GM18873 (cell line): Measurements from ENCODE around the gene TMEM151B.
A peak's percentile ranks its signal among the peaks of the same experiment; 100 is the strongest.

ENCODE experiments used
- ATAC-seq: cut with Tn5 transposase; IDR thresholded peaks from one replicate; pipeline ENCODE4 v1.9.1; 2021; ENCODE audit warnings: mild to moderate bottlenecking, moderate library complexity, moderate number of reproducible peaks; ENCODE audit not compliant: unreplicated experiment, low FRiP score

Gene TMEM151B

DNA sequence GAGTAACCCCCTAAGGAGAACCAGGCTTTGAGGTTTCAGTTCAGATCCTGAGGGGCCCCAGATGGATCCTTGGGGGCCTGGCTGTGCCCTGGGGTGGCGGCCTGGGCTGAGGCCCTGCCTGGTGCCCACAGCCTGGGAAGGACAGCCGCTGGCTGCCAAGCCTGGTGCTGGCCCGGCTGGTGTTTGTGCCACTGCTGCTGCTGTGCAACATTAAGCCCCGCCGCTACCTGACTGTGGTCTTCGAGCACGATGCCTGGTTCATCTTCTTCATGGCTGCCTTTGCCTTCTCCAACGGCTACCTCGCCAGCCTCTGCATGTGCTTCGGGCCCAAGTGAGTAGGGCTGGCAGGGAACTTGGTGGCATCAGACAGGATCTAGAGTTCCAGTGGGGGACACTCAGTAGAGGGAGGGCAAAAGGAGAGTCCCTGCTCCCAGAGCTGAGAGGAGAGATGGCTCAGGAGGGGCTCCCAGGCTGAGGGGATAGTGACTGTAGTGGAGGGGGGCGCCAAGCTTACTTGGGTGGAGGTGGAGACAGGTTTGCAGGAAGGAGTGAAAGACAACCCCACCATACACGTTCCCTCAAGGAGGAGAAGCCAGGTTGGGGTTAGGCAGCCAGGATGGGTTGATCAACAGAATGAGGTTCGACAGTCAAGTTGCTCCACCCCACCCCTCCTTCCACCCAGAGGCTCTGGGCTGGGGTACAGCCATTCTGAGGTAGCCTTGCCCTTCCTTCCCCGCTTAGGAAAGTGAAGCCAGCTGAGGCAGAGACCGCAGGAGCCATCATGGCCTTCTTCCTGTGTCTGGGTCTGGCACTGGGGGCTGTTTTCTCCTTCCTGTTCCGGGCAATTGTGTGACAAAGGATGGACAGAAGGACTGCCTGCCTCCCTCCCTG is 37.3 kb upstream of the TMEM151B start:
- ATAC-seq: no peak

DNA sequence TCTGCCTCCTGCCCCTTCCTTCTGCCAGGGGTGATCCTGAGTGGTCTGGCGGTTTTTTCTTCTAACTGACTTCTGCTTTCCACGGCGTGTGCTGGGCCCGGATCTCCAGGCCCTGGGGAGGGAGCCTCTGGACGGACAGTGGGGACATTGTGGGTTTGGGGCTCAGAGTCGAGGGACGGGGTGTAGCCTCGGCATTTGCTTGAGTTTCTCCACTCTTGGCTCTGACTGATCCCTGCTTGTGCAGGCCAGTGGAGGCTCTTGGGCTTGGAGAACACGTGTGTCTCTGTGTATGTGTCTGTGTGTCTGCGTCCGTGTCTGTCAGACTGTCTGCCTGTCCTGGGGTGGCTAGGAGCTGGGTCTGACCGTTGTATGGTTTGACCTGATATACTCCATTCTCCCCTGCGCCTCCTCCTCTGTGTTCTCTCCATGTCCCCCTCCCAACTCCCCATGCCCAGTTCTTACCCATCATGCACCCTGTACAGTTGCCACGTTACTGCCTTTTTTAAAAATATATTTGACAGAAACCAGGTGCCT is 36.6 kb upstream of the TMEM151B start:
- no peak for ATAC-seq

- ATAC-seq: no peak
These were observed 35.9 kb upstream of the TMEM151B start for GRCh38 chr6:44234101-44235025.

DNA sequence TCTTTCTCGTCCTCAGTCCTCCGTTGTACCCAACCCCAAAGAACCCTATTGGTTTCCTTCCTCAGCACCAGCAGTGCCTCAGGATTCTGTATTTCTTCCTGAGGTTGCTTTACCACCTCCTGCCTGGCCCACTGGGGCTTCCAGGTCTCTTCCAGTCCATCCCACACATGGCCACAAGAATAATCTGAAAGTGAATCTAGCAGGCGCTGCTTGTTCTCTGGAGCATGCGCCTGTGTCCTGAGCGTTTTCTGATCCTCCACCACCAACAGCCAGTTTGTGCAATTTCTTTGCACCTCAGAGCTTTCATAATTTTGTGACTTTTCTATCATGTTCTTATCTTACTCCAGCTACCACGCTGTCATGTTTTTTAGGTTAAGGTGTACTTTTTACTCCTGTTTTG is 35.0 kb upstream of the TMEM151B start:
- no peak for ATAC-seq

DNA sequence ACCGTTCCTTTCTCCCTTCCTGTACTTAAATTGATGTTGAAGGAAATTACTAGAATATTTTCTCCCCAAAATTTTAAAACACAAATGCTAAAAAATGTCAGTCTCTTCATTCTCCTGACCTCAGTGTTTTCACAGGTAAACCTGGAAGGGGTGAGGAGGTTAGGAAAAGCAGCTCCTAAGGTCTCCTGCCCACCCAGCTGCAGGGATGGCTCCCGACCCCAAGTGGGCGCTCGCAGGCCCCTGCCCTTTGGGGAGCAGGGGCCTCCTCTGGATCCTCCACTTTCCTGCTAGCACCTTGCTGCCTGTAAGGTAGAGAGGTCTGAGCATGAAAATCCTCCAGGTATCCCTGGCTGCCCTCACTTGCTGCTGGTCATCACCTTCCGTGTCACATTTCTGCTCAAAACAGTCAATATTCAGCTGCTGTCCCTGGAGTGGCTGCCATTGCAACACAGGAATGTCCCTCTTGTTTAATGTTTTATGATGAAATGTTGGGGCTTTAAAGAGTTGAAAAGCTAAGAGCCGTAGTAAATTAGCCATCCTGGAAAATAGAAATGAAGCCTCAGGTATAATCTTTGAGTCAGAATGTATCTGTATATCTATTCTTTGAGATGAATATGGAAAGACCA is 34.2 kb upstream of the TMEM151B start:
- no peak for ATAC-seq

DNA sequence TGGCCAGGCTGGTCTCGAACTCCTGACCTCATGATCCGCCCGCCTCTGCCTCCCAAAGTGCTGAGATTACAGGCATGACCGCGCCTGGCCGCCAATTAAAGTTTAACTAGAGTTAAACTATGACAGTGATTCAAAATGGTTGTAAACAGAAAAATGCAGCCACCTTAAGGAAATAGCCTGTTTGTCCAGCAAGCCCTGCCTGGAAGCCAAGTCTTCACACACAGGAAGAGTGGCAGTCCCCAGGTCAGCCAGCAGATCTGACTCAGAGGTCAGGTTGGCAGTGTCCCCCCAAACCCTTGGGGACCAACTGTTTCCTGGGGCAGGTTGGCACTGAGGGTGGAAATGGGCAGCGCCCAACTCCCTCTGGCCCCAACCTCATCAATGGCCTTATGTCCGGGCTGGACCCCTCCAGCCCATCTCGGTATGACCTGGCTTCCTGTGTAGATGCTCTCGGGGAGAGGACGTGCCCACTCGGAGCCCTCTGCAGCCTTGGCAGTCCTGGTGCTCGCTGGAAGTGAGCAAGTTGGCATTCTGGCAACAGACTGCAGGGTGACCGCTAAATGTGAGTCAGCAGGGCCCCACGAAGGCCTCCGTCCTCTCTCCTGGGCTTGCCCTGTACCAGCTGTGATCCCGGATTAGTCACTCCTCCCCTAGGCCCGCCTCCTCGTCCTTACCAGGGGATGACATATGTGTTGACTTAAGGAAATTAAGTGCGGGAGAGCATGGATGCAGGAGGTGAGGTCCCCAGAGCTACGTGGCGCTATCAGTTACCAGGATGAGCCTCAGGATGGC is 33.0 kb upstream of the TMEM151B start:
- ATAC-seq: no peak

GRCh38 chr6:44237813-44238433 is 32.3 kb upstream of the TMEM151B start:
- ATAC-seq: no peak

DNA sequence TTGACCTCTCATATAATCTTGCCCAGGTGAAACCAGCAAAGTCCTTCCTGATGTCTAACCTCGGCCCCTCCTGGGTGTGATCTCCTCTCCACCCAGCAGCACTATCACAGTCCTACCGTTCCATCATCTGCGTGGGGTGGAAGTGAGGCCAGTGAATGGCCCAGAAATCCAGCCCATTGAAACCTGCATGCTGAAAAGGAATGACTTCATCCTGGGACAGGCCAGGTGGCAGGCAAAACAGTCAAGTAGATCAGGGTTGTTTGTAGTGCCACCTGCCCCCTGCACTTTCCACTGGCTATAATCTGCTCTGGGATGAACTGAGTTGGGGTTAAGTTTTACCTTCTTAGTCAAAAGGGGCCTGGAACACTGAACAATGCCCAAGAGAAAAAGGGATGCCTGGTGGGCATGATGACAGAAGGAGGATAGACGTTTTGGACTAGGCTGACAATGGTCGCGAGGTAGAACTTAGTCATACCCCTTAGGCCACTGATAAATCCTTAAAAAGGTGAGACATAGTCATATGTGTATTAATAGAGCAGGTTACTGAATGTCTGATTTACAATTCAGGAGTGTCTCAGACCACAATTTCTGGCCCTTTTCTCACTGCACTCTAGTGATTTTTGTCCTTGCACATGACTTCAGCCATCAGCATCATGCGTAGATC is 31.4 kb upstream of the TMEM151B start:
- ATAC-seq: no peak

DNA sequence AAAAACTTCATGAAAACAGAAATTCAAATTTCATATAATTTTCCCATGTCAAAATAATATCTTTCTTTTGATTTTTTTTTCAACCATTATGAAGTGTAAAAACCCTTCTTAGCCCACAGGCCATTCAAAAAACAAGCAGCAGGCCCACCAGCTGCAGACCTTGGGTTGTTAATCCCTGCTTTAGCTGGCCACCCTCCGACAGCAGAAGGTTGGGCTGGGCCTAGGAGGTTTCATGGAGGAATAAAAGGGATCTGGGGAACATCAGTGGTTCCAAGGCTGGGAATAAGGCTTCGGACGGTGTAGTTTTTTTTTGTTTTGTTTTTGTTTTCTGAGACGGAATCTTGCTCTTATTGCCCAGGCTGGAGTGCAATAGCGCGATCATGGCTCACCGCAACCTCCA is 26.9 kb upstream of the TMEM151B start:
- ATAC-seq: no peak

- ATAC-seq: no peak
These were observed 24.8 kb upstream of the TMEM151B start for GRCh38 chr6:44245391-44245911.

GRCh38 chr6:44245912-44246662 is 24.2 kb upstream of the TMEM151B start:
- ATAC-seq: peak; percentile 38

DNA sequence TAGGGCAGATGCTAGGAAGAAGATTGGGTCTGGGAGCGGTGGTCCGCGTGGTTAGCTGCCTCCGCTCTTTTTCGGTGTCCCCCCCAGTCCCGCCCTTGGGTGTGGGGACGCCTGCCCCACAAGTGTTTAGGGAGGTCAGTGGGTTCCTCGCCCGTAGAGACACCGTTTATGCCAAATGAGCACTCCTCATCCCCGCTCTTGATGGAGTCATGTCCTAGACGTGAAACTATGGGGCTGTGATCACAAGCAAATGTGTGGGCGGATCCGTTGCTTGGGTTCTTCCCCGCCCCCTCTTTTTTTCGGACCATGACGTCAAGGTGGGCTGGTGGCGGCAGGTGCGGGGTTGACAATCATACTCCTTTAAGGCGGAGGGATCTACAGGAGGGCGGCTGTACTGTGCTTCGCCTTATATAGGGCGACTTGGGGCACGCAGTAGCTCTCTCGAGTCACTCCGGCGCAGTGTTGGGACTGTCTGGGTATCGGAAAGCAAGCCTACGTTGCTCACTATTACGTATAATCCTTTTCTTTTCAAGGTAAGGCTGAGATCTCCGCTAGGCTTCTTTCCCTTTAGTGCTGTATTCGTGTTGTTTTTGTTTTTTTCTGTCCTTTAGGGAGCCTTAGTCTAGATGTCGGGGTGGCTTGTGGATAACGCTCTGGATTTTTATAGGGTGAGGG is 23.4 kb upstream of the TMEM151B start, which contains the start of gene HSP90AB1:
Gene HSP90AB1, plus strand, starts transcription at position 439 of the 675 bp plus-strand sequence. CDS start 1,529 bp downstream, outside the sequence.
- ATAC-seq: peak; percentile 59

- peak; percentile 17 for ATAC-seq
These were observed 22.6 kb upstream of the TMEM151B start for GRCh38 chr6:44247338-44248302.

- no peak for ATAC-seq
These were observed 21.7 kb upstream of the TMEM151B start for GRCh38 chr6:44248579-44248978.

GRCh38 chr6:44249082-44249748 is 21.0 kb upstream of the TMEM151B start:
- no peak for ATAC-seq
